DOHH2 (cell line): Measurements from ENCODE around the gene ENDOU.

Source experiments
- H3F3A ChIP-seq: fragments of 200-600 bp; sonication (generic), shearing (Covaris generic); 2 replicates; pipeline ENCODE4 v1.6.0; 2016; ENCODE audit warnings: antibody characterized with exemption, mild to moderate bottlenecking; ENCODE audit not compliant: control insufficient read depth, insufficient read depth
- H3K27ac ChIP-seq: fragments of 200-600 bp; sonication (generic); 2 replicates; pipeline ENCODE4 v1.5.1; 2014; ENCODE audit warnings: low read depth, mild to moderate bottlenecking, low read length, moderate library complexity
- H3K27me3 ChIP-seq: fragments of 200-600 bp; sonication (generic); 2 replicates; pipeline ENCODE4 v1.6.1; 2014; ENCODE audit warnings: mild to moderate bottlenecking, low read length, mixed read lengths; ENCODE audit not compliant: control insufficient read depth
- H3K36me3 ChIP-seq: fragments of 200-600 bp; sonication (generic); 2 replicates; pipeline ENCODE4 v1.6.1; 2014; ENCODE audit warnings: mild to moderate bottlenecking, low read length, moderate library complexity, mixed read lengths; ENCODE audit not compliant: control insufficient read depth
- H3K4me1 ChIP-seq: fragments of 200-600 bp; sonication (generic); 2 replicates; pipeline ENCODE4 v1.6.1; 2014; ENCODE audit warnings: mild to moderate bottlenecking, low read length, mixed read lengths; ENCODE audit not compliant: control insufficient read depth
- H3K4me2 ChIP-seq: fragments of 200-600 bp; sonication (generic); 2 replicates; pipeline ENCODE4 v1.6.0; 2014; ENCODE audit warnings: mild to moderate bottlenecking, low read length, moderate library complexity
- H3K4me3 ChIP-seq: fragments of 200-600 bp; sonication (generic); 2 replicates; pipeline ENCODE4 v1.5.1; 2014; ENCODE audit warnings: mild to moderate bottlenecking, low read length, mixed read lengths
- H3K79me2 ChIP-seq: fragments of 200-600 bp; sonication (generic); 2 replicates; pipeline ENCODE4 v1.6.1; 2014; ENCODE audit warnings: mild to moderate bottlenecking, low read length, mixed read lengths; ENCODE audit not compliant: control insufficient read depth
- H3K9me2 ChIP-seq: fragments of 200-600 bp; sonication (generic); replicated peaks from 2 replicates; pipeline ENCODE4 v1.6.1; 2014; ENCODE audit warnings: mild to moderate bottlenecking, low read length, mixed read lengths; ENCODE audit not compliant: control insufficient read depth
- H3K9me3 ChIP-seq: fragments of 200-600 bp; sonication (generic); 2 replicates; pipeline ENCODE4 v1.6.1; 2014; ENCODE audit warnings: antibody characterized with exemption, low read length, mixed read lengths; ENCODE audit not compliant: control insufficient read depth, insufficient read depth
- H4K20me1 ChIP-seq: fragments of 200-600 bp; sonication (generic); 2 replicates; pipeline ENCODE4 v1.6.0; 2014; ENCODE audit warnings: low read depth, mild to moderate bottlenecking, antibody characterized with exemption, low read length, moderate library complexity; ENCODE audit not compliant: control insufficient read depth, insufficient read depth
- EZH2phosphoT487 ChIP-seq: fragments of 200-600 bp; sonication (generic); IDR thresholded peaks from 2 replicates; pipeline ENCODE4 v1.6.1; 2017; ENCODE audit warnings: borderline replicate concordance, mild to moderate bottlenecking, antibody characterized with exemption, low read length, moderate library complexity, mixed read lengths
- TF ChIP-seq, protein P1 (sequence below): fragments of 200-600 bp; sonication (generic); IDR thresholded peaks from one replicate; pipeline ENCODE4 v1.5.1; 2014; ENCODE audit warnings: antibody characterized with exemption, mild to moderate bottlenecking, low read depth, low read length; ENCODE audit not compliant: poor library complexity, severe bottlenecking

ENDOU gene

DNA sequence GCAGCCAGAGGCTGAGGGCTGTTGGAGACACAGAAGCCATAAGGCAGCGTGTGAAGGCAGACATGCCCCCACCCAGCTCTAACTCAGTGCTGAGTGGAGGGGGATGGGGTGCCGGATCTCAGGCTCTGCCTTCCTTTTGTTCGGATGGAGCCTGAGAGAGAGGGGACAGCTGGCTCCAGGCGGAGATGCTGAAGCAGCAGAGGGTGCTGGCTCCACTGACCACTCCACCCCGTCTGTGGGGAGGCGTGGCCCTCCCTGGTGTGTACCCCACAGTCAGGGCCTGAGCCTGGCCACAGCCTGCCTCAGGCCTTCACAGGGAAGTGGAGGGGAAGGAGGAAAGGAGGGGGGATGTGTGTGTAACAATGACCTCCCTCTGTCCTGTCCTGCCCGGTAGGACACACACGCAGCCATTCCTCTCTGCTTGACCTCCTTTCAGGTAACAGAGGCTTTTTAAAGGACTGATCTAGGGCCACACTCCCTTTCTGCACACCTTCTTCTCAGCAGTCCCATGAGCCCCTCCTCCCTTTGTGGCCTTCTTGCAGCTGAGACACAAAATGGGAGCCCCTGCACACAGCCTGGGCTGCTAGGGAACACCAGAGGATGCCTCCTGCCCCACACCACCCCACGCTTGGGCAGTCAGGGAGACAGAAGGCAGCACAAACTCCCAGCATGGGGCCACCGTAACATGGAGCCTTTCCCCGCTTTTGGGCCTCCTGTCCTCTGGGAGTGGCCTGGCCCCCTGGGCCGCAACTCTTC lies 9.6 kb upstream of the ENDOU start:
- TF ChIP-seq, protein P1, sequence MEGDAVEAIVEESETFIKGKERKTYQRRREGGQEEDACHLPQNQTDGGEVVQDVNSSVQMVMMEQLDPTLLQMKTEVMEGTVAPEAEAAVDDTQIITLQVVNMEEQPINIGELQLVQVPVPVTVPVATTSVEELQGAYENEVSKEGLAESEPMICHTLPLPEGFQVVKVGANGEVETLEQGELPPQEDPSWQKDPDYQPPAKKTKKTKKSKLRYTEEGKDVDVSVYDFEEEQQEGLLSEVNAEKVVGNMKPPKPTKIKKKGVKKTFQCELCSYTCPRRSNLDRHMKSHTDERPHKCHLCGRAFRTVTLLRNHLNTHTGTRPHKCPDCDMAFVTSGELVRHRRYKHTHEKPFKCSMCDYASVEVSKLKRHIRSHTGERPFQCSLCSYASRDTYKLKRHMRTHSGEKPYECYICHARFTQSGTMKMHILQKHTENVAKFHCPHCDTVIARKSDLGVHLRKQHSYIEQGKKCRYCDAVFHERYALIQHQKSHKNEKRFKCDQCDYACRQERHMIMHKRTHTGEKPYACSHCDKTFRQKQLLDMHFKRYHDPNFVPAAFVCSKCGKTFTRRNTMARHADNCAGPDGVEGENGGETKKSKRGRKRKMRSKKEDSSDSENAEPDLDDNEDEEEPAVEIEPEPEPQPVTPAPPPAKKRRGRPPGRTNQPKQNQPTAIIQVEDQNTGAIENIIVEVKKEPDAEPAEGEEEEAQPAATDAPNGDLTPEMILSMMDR, result no peak
- TF ChIP-seq EZH2phosphoT487, result no peak
- H3K4me2 ChIP-seq, result no peak overlapping the region
- H3K36me3 ChIP-seq, result no peaks in the 10 kb centered on the region
- no peak overlapping the region for H3K27ac ChIP-seq
- H3K27me3 ChIP-seq, result no peaks in the 10 kb centered on the region
- no peaks in the 10 kb centered on the region for H3F3A ChIP-seq
- no peak overlapping the region for H3K4me3 ChIP-seq
- H3K79me2 ChIP-seq, result no peaks in the 10 kb centered on the region
- peaks cover 13% of the 10 kb centered on the region for H3K4me1 ChIP-seq
- H4K20me1 ChIP-seq, result no peaks in the 10 kb centered on the region
- H3K9me3 ChIP-seq, result no peaks in the 10 kb centered on the region
- H3K9me2 ChIP-seq, result no peaks in the 10 kb centered on the region

DNA sequence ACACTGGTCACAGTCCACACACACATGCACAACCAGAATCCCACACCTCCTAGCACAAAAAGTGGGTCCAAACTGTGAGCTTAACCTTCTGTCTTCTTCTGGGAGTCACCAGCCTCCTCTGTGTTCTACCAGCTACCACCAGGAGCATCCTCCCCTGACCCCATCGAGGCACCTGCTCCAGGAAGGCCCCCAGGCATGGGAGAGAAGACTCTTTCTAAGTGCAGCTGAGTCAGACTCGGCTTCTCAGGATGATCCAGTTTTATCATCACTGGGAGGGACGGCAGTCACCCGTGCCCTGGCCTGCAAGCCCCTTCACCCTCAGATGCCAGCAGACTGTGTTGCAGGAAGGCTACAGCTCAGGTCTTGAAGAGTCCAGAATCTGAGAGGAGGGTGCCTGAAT lies 7.9 kb upstream of the ENDOU start:
- TF ChIP-seq EZH2phosphoT487, result no peak
- TF ChIP-seq, protein P1, result no peak
- H4K20me1 ChIP-seq, result no peaks in the 10 kb centered on the region

DNA sequence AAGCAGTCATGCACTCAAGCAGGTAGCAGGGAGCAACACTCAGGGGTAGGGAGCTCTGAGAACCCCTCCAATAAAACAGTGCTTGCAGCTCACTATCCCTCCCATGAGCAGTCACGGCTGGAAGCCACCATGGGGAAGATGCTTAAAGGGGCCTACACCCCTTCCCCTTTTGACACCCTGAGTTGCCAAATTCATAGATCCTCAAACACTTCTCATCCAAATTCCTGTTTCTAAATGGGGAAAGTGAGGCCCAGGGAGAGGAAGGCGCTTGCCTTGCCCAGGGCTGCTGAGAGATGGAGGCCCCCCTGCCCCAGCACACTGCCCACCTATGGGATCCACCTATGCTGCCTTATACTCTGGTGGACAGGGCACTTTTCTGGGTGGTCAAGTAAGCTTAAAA lies 7.2 kb upstream of the ENDOU start:
- no peaks in the 10 kb centered on the region for H3K36me3 ChIP-seq
- H3K4me2 ChIP-seq, result no peak overlapping the region
- TF ChIP-seq, protein P1, result no peak
- no peak for TF ChIP-seq EZH2phosphoT487

More for the DNA sequence above, 7.9 kb upstream of the ENDOU start:
- H3F3A ChIP-seq, result no peaks in the 10 kb centered on the region
- H3K36me3 ChIP-seq, result no peaks in the 10 kb centered on the region
- H3K27me3 ChIP-seq, result no peaks in the 10 kb centered on the region
- no peaks in the 10 kb centered on the region for H3K79me2 ChIP-seq
- no peak overlapping the region for H3K4me3 ChIP-seq
- H3K4me2 ChIP-seq, result no peak overlapping the region
- no peaks in the 10 kb centered on the region for H3K9me3 ChIP-seq
- H3K9me2 ChIP-seq, result no peaks in the 10 kb centered on the region
- H3K27ac ChIP-seq, result no peak overlapping the region
- H3K4me1 ChIP-seq, result no peaks in the 10 kb centered on the region

More for the DNA sequence above, 7.2 kb upstream of the ENDOU start:
- Histone ChIP-seq H3F3A (no peaks in the 10 kb centered on the region), H3K4me3 (no peak overlapping the region), H3K9me2 (no peaks in the 10 kb centered on the region), H3K79me2 (no peaks in the 10 kb centered on the region), H4K20me1 (no peaks in the 10 kb centered on the region), H3K4me1 (peaks cover 3% of the 10 kb centered on the region), H3K27ac (no peak overlapping the region), H3K9me3 (no peaks in the 10 kb centered on the region), H3K27me3 (no peaks in the 10 kb centered on the region)
